ENCODE results near the gene DOP1A. TPM values are rescaled to one million over a fixed set of nuclear protein-coding genes. Genes with fewer than 3 reads are reported as not detected.

Gene DOP1A
- total RNA-seq, 4 donors from 2014 or later, result 25.8 to 52.9 (median 40.6) TPM

DNA sequence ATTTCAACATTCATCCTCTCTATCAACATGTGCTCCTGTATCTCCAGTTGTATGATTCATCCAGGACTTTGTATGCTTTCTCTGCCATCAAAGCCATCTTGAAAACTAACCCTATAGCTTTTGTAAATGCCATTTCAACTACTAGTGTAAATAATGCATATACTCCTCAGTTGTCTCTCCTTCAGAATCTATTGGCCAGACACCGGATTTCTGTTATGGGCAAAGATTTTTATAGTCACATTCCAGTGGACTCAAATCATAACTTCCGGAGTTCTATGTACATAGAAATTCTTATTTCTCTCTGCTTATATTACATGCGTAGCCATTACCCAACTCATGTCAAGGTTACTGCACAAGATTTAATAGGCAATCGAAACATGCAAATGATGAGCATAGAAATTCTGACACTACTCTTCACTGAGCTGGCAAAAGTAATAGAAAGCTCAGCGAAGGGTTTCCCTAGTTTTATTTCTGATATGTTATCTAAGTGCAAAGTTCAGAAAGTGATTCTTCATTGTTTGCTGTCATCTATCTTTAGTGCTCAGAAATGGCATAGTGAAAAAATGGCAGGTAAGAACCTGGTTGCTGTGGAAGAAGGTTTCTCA is 70.7 kb downstream of the DOP1A start:
- intact Hi-C loops (cut with DNase I; ENCODE audit: low total_unique reads) (no loop called here), in situ Hi-C loops (cut with MboI; ENCODE audit: low pct_ligation_motif_present in 1 of 4, low pct_unique_long_range_greater_than_20kb in 1 of 4, low sequenced_read_pairs in 3 of 4) (no loop called here)
- Histone ChIP-seq H3K4me3 (no peak overlapping the region), H3K9me3 (no peaks in the 10 kb centered on the region), H3K27ac (no peak overlapping the region), H3K4me1 (peaks cover 0 to 7% (median 0%) of the 10 kb centered on the region in 4 donors), H3K27me3 (no peaks in the 10 kb centered on the region), H3K36me3 (peaks cover 0 to 40% (median 20%) of the 10 kb centered on the region in 4 donors)
- WGBS, 2 donors (ENCODE audit: low coverage in 1 of 2), result 64% methylated on average over 5 of the region's 5 CpGs
- DNase-seq, result no peak
- no peak for TF ChIP-seq POLR2A (IDR thresholded peaks at IDR 0.05)
- TF ChIP-seq, protein P1, sequence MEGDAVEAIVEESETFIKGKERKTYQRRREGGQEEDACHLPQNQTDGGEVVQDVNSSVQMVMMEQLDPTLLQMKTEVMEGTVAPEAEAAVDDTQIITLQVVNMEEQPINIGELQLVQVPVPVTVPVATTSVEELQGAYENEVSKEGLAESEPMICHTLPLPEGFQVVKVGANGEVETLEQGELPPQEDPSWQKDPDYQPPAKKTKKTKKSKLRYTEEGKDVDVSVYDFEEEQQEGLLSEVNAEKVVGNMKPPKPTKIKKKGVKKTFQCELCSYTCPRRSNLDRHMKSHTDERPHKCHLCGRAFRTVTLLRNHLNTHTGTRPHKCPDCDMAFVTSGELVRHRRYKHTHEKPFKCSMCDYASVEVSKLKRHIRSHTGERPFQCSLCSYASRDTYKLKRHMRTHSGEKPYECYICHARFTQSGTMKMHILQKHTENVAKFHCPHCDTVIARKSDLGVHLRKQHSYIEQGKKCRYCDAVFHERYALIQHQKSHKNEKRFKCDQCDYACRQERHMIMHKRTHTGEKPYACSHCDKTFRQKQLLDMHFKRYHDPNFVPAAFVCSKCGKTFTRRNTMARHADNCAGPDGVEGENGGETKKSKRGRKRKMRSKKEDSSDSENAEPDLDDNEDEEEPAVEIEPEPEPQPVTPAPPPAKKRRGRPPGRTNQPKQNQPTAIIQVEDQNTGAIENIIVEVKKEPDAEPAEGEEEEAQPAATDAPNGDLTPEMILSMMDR (IDR thresholded peaks at IDR 0.05), result no peak
- no peak for TF ChIP-seq POLR2AphosphoS5 (IDR thresholded peaks at IDR 0.05)
- TF ChIP-seq EP300 (IDR thresholded peaks at IDR 0.05; ENCODE audit: low read depth), result no peak

DNA sequence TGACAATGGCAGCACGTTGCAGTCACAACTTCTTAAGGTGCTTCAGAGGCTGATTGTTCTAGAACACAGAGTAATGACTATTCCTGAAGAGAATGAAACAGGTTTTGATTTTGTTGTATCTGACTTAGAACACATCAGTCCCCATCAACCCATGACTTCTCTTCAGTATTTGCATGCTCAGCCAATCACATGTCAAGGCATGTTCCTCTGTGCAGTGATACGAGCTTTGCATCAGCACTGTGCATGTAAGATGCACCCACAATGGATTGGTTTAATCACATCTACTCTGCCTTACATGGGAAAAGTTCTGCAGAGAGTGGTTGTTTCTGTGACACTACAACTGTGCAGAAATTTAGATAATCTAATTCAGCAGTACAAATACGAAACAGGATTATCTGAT is 71.3 kb downstream of the DOP1A start:
- in situ Hi-C loops (cut with MboI; ENCODE audit: low pct_ligation_motif_present in 1 of 4, low pct_unique_long_range_greater_than_20kb in 1 of 4, low sequenced_read_pairs in 3 of 4), result no loop called here
- H3K36me3 ChIP-seq, result peaks cover 0 to 44% (median 21%) of the 10 kb centered on the region in 4 donors
- H3K4me1 ChIP-seq, result peaks cover 0 to 7% (median 0%) of the 10 kb centered on the region in 4 donors
- H3K27ac ChIP-seq, result no peak overlapping the region
- H3K27me3 ChIP-seq, result no peaks in the 10 kb centered on the region
- intact Hi-C loops (cut with DNase I; ENCODE audit: low total_unique reads), result no loop called here
- no peaks in the 10 kb centered on the region for H3K9me3 ChIP-seq
- no peak for DNase-seq
- 44 to 80% methylated on average over 1 to 3 of the region's 3 CpGs for WGBS, 2 donors (ENCODE audit: low coverage in 1 of 2)
- no peak overlapping the region for H3K4me3 ChIP-seq
- TF ChIP-seq POLR2AphosphoS5 (IDR thresholded peaks at IDR 0.05), result no peak
- no peak for TF ChIP-seq POLR2A (IDR thresholded peaks at IDR 0.05)
- TF ChIP-seq, protein P1 (IDR thresholded peaks at IDR 0.05), result no peak
- TF ChIP-seq EP300 (IDR thresholded peaks at IDR 0.05; ENCODE audit: low read depth), result no peak

DNA sequence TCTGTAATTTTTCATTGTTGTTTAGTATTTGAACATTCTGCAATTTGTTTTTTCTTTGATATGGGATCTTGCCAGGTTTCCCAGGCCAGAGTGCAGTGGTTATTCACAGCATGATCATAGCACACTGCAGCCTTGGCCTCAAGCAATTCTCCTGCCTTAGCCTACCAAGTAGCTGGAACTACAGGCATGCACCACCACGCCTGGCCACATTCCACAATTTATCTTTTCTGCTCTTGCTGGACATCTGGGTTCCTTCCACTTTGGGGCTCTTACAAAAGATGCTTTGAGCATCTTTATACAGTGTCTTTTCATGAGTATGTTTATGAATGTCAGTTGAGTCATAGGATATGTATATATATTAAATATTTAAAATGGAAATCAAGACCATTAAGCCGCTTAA is 83.6 kb downstream of the DOP1A start:
- intact Hi-C loops (cut with DNase I; ENCODE audit: low total_unique reads) (no loop called here), in situ Hi-C loops (cut with MboI; ENCODE audit: low pct_ligation_motif_present in 1 of 4, low pct_unique_long_range_greater_than_20kb in 1 of 4, low sequenced_read_pairs in 3 of 4) (no loop called here)
- Histone ChIP-seq H3K27me3 (no peaks in the 10 kb centered on the region), H3K4me3 (no peak overlapping the region), H3K4me1 (no peaks in the 10 kb centered on the region), H3K9me3 (no peaks in the 10 kb centered on the region), H3K27ac (no peak overlapping the region), H3K36me3 (peaks cover 0 to 70% (median 10%) of the 10 kb centered on the region in 4 donors)
- 85 to 94% methylated on average over 2 of the region's 2 CpGs for WGBS, 2 donors (ENCODE audit: low coverage in 1 of 2)
- DNase-seq, result no peak
- no peak for TF ChIP-seq POLR2A (IDR thresholded peaks at IDR 0.05)
- no peak for TF ChIP-seq POLR2AphosphoS5 (IDR thresholded peaks at IDR 0.05)
- TF ChIP-seq, protein P1 (IDR thresholded peaks at IDR 0.05), result no peak
- TF ChIP-seq EP300 (IDR thresholded peaks at IDR 0.05; ENCODE audit: low read depth), result no peak

DNA sequence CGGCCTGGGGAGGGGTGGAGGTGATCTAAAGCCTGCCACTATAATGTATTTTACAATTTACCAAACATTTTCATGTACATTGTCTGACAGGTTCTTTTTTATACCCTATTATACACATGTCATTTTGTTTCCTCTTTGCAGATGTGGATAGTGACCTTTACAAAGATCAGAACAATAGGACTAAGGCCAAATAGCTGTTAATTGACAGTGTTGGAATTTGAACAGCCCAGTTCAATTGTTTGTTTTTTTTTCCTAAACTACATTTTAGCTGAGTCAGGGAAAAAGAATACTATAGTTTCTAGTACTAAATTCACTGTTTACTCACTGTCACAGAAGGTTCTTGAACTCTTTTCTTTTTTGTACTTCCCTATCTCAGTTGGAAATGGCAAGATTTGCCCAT is 85.4 kb downstream of the DOP1A start:
- H3K27me3 ChIP-seq, result no peaks in the 10 kb centered on the region
- in situ Hi-C loops (cut with MboI; ENCODE audit: low pct_ligation_motif_present in 1 of 4, low pct_unique_long_range_greater_than_20kb in 1 of 4, low sequenced_read_pairs in 3 of 4) (no loop called here), intact Hi-C loops (cut with DNase I; ENCODE audit: low total_unique reads) (no loop called here)
- no peak overlapping the region for H3K4me3 ChIP-seq
- H3K36me3 ChIP-seq, result peaks cover 0 to 58% (median 13%) of the 10 kb centered on the region in 4 donors
- H3K4me1 ChIP-seq, result no peaks in the 10 kb centered on the region
- no peak for TF ChIP-seq POLR2A (IDR thresholded peaks at IDR 0.05)
- no peak for TF ChIP-seq POLR2AphosphoS5 (IDR thresholded peaks at IDR 0.05)
- TF ChIP-seq EP300 (IDR thresholded peaks at IDR 0.05; ENCODE audit: low read depth), result no peak
- TF ChIP-seq, protein P1 (IDR thresholded peaks at IDR 0.05), result no peak
- no peaks in the 10 kb centered on the region for H3K9me3 ChIP-seq
- no peak overlapping the region for H3K27ac ChIP-seq
- DNase-seq, result no peak
- 90% methylated on average over 1 of the region's 1 CpG; no CpG with 5 or more reads in 1 of the 2 donors for WGBS, 2 donors (ENCODE audit: low coverage in 1 of 2)
